ENCODE results near the gene SLC9A9. TPM values are rescaled to one million over a fixed set of nuclear protein-coding genes. Genes with fewer than 3 reads are reported as not detected.
A peak's percentile ranks its signal among the peaks of the same experiment; 100 is the strongest.

SLC9A9 gene
- polyA plus RNA-seq, 10 donors, result 10.5 to 14.8 (median 12.2) TPM

GRCh38 chr3:143252931-143253330 is 595.3 kb downstream of the SLC9A9 start:
- DNase-seq, result no peak

DNA sequence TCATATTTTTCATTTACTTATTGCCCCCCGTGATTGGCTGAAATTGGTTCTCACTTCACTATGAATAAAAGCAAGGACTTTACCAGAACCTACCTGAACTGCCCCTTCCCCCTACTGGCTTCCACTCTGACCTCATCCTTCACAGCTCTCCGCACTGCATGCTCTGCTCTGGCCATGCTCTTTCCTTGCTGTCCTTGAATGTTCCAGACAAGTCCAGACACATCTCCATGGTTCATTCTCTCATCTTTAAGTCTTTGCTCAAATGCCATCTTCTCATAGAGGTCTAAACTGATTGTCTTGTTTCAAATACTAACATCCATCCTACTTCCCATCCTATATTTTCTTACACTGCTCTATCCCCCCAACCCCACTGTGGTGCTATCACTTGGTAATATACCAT is 599.3 kb downstream of the SLC9A9 start:
- DNase-seq, result no peak

DNA sequence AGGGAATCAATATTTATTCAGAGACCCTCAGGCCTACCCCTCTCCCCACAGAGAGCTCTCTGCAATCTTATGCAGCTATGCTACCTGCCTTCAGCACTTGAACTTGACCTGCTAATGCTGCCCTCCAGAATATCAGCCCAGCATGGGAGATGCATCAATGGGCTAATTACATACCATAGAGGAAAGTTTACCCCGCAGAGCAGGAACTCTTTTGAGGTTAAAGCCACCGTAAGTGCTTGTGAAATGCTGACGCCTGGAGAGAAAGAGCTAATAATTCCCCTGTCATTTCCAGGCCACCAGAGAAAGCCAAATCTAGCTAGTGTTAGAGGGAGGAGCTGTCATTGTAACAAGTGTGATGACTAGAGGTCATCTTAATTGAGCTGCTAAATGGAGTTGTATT is 601.2 kb downstream of the SLC9A9 start:
- DNase-seq, result no peak

- no peak for DNase-seq
These were observed 602.6 kb downstream of the SLC9A9 start for GRCh38 chr3:143245692-143246091.

- no peak for DNase-seq
These were observed 603.7 kb downstream of the SLC9A9 start for GRCh38 chr3:143244516-143245063.

- DNase-seq, result no peak
These were observed 604.6 kb downstream of the SLC9A9 start for GRCh38 chr3:143243686-143244085.

DNA sequence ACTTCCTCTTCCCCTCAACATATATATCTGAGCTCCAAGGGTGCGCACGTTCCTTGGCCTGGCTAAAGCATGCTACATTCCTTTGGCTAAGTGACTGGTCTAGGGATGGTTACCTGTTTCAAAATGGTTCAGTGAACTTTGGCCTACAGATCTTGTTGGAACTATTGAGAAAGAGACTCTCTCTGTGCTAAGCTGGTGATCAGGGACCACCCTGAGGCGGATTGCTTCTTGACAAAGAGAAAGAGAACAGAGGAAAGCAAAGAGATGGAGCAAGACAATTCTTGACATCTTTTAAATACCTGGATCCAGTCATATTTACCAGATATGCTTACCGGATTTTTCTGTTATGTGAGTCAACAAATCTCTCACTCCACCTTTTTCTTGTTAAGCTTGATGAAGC is 605.6 kb downstream of the SLC9A9 start:
- no peak for DNase-seq

GRCh38 chr3:143242101-143242500 is 606.2 kb downstream of the SLC9A9 start:
- no peak for DNase-seq

GRCh38 chr3:143241481-143241951 is 606.8 kb downstream of the SLC9A9 start:
- DNase-seq, result peak; percentile 31 to 76 (median 58)

GRCh38 chr3:143240886-143241285 is 607.4 kb downstream of the SLC9A9 start:
- DNase-seq, result peak in 1 of 3 donors; percentile 34

DNA sequence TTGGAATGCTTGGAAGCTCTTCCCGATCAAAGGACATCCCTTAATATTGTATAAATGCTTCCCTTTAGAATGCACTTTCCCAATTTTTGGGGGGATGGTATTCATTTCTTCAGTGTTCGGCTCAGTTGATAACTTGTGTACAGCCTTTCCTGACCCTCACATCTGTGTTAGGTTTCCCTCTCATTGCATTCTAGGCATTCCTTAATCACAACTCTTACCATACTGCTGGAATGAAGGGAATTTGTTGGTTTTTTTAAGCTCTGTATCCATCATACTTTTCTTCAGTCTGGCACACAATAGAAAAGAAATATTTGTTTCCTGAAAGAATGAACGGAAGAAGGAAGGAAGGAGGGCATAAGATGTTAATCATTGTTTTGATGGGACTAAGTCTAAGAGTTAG is 609.2 kb downstream of the SLC9A9 start:
- peak in 1 of 3 donors; percentile 38 for DNase-seq

GRCh38 chr3:143237077-143237627 is 611.1 kb downstream of the SLC9A9 start:
- peak in 2 of 3 donors; percentile 30 to 72 for DNase-seq

DNA sequence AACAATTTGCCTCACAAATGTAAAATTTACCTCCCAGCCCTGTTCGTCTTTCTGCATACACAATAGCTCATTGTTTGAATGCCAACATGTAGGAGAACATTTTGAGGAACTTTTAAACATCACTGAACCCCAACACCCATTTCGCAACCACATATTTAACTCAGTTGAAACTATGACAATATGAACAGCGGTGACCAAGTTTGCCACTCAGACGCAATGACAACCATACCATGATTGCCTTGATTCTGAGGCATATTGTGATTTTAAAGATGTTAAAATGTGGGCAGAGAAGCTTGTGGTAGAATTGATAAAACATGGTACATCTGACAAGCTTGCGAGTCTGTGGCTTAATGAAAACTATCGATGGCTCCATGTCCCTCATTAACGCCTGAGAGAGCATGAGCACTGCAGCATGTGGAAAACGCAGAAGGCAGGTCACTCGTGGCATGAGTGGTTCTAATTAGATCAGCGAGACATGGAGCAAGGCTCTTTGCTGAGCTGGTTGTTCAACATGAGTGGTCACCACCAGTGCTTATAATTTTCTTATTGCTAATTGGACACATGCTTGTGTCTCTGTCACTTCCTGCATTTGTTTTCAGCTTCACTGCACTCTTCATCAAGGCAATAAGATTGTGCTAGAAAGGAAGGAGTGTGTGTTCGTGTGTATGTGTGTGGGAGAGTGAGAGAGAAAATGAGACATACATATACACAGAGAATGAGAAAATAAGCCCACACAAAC is 611.9 kb downstream of the SLC9A9 start:
- DNase-seq, result peak in 1 of 3 donors; percentile 14

GRCh38 chr3:143235614-143236204 is 612.6 kb downstream of the SLC9A9 start:
- no peak for DNase-seq

DNA sequence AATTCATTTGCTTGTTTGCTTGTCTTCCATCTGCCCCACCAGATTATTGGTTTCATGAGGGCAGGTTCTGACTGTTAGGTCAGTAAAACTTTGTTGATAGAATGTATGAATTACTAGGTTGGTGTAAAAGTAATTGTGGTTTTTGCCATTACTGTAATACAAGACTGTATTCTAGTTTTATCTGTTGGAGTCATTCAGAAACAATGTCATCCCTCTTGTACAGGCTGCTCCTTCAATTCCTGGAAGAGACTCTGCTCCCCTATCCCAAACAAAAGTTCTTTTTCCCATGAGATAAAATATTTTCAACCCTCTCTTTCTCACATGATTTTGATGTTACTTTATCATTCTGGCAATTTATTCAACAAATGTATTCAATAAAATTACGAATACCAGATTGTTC is 613.7 kb downstream of the SLC9A9 start:
- no peak for DNase-seq

GRCh38 chr3:143232981-143233380 is 615.3 kb downstream of the SLC9A9 start:
- DNase-seq, result no peak

GRCh38 chr3:143228405-143228804 is 619.9 kb downstream of the SLC9A9 start:
- DNase-seq, result no peak

GRCh38 chr3:143226678-143227291 is 621.5 kb downstream of the SLC9A9 start:
- DNase-seq, result no peak

DNA sequence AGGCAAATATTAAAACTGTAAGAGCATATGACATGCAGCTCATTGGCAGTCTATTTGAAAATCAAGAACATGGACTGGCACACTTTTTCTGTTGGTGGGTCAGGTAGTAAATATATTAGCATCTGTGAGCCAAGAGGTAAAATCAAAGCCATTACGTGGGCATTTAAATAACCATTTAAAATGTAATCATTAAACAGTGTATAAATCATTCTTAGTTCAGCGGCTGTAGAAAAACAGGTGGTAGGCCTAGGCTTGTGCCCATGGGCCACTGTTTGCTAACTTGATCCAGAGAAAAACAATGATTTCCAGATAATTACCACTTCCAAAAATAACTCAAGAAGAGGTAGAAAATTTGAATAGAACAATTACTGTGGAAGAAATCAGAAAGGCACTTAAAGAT is 623.6 kb downstream of the SLC9A9 start:
- DNase-seq, result no peak

- no peak for DNase-seq
These were observed 625.3 kb downstream of the SLC9A9 start for GRCh38 chr3:143222981-143223380.

DNA sequence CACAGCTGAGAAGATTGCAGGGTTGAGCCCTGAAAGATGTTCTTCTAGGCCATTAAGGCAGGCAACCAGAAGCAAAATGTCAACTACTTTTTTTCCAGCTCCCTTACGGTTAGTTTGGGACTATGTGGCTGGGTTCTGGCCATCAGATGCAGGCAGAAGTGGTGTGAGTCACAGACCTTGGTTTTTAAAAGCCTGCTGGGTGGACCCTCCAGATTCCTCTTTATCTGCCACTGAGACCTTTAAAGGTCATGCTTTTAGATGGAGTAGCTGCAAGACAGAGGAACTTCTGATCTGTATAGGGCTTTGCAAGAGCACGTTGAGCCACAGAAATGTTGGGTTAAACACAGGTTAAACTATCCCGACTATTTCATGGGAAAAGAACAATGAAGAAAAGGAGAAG is 625.8 kb downstream of the SLC9A9 start:
- no peak for DNase-seq

GRCh38 chr3:143221446-143221845 is 626.8 kb downstream of the SLC9A9 start:
- no peak for DNase-seq

Data from muscle of back (tissue), 11 donors.